Natural killer cell (primary cell): Measurements from ENCODE around the gene B4GALT1. TPM values are rescaled to one million over a fixed set of nuclear protein-coding genes. Genes with fewer than 3 reads are reported as not detected.

Experiments used
- ATAC-seq, 3 donors: fragments of 150-1000 bp in 2 of 3; fragments of 200-7000 bp in 1 of 3; cut with Tn5 transposase; 1 replicate in 1 of 3; 2 replicates in 2 of 3; pipeline ENCODE4 v1.10.0; 2021; ENCODE audit warnings: mild to moderate bottlenecking in 2 of 3, moderate library complexity in 2 of 3
- DNase-seq, 2 donors: peaks; one replicate each; pipeline versions ENCODE4 v3.0.0 to v3.0.0-alpha.2; 2013 to 2021; ENCODE audit warnings: mixed read lengths in 1 of 2
- H3K27ac ChIP-seq: one replicate; pipeline ENCODE4 v1.5.1; 2013; ENCODE audit warnings: mild to moderate bottlenecking, low read length
- H3K27me3 ChIP-seq: one replicate; pipeline ENCODE4 v1.6.1; 2013; ENCODE audit warnings: low read length; ENCODE audit not compliant: control insufficient read depth, insufficient read depth
- H3K36me3 ChIP-seq: one replicate; pipeline ENCODE4 v1.6.1; 2013; ENCODE audit warnings: low read length; ENCODE audit not compliant: control insufficient read depth, insufficient read depth
- H3K4me1 ChIP-seq: one replicate; pipeline ENCODE4 v1.6.1; 2013; ENCODE audit warnings: low read length; ENCODE audit not compliant: control insufficient read depth, insufficient read depth
- H3K4me3 ChIP-seq: one replicate; pipeline ENCODE4 v1.5.1; 2013; ENCODE audit warnings: low read length
- H3K9me3 ChIP-seq: one replicate; pipeline ENCODE4 v1.6.1; 2013; ENCODE audit warnings: low read length; ENCODE audit not compliant: control insufficient read depth, insufficient read depth
- H3K27ac Mint-ChIP-seq, 2 donors: one replicate each; pipeline ENCODE4 v1.8.0; 2022; ENCODE audit warnings: mild to moderate bottlenecking in 2 of 2, mixed read lengths in 2 of 2, moderate library complexity in 1 of 2
- H3K27me3 Mint-ChIP-seq, 2 donors: one replicate each; pipeline ENCODE4 v1.8.0; 2022; ENCODE audit warnings: low read depth in 2 of 2, mixed read lengths in 2 of 2
- H3K36me3 Mint-ChIP-seq: one replicate; pipeline ENCODE4 v1.8.0; 2022; ENCODE audit warnings: mixed read lengths
- H3K4me1 Mint-ChIP-seq, 2 donors: one replicate each; pipeline ENCODE4 v1.8.0; 2022; ENCODE audit warnings: mixed read lengths in 2 of 2
- H3K4me3 Mint-ChIP-seq: one replicate; pipeline ENCODE4 v1.8.0; 2022; ENCODE audit warnings: mild to moderate bottlenecking, moderate library complexity, mixed read lengths
- H3K9me3 Mint-ChIP-seq, 2 donors: one replicate each; pipeline ENCODE4 v1.8.0; 2022; ENCODE audit warnings: mixed read lengths in 2 of 2
- WGBS: methylation state at CpG from one replicate; pipeline ENCODE4 v1.1.7; 2013; ENCODE audit warnings: missing lambda C conversion rate; ENCODE audit not compliant: insufficient coverage; 5-methylcytosine and 5-hydroxymethylcytosine counted together
- intact Hi-C: fragments of 100-400 bp; cut with micrococcal nuclease; formaldehyde crosslinking; loops from one replicate; pipeline ENCODE4 v1.14.2; 2022
- total RNA-seq, 4 donors: library from RNA; stranded (reverse); fragments of 120-200 nt in 1 of 4; gene quantifications; one replicate each; pipeline versions ENCODE4 v1.2.3 to v1.2.4, GENCODE V29; 2013 to 2022
- TF ChIP-seq, protein P1 (sequence below): fragments of 200-600 bp; IDR thresholded peaks from one replicate; pipeline ENCODE4 v1.8.0; 2022; ENCODE audit warnings: antibody characterized with exemption

B4GALT1 gene
- total RNA-seq, 3 donors from 2014 or later (not counting 1 experiment from before 2014, with no cell fraction given), result 122 to 143 (median 128) TPM

DNA sequence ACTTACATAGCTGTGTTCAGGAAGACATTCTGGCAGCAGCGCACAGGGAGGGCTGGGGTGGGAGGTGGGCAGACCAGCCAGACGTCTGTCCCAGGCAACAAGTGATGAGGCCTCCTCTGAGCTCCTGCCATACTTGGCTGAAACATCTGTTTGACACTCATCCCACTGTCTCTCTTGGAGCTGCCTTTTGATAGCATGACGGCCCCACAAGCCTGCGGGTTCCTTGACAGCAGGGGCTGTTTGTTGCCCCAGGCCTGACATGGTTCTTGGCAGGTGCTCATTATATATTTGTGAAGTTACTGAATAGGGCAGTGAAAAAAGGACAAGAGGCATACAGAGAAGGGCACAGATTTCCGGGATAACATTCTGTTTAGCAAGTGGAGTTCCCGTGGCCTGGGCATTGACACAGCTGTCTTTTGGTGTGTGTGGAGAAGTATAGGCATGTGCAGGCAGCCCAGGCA, 22.2 kb upstream of the B4GALT1 start:
- WGBS, result 84% methylated on average over 6 of the region's 6 CpGs
- H3K27me3 Mint-ChIP-seq, result no peaks in the 10 kb centered on the region

DNA sequence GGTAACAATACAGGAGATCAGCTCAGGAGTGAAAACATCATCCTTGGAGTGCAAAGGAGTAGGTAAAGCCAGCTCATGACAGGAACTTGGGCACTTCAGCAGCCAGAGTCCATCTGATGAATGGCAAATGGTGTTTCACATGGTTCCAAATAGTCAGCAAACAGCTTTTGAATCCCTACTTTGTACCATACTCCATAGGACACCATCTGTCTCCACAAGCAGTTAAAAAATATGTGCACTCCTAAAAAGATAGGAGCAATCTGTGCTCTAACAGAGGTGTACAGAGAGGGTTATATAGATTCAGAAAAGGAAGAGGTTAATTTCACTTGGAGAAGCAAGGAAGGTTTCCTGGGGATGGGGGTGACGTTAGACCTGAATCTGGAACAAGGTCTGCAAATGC, 21.6 kb upstream of the B4GALT1 start:
- WGBS, result no CpG with 5 or more reads among the region's 1 CpG
- Histone ChIP-seq H3K9me3 (no peaks in the 10 kb centered on the region), H3K36me3 (no peaks in the 10 kb centered on the region), H3K27ac (no peak overlapping the region), H3K27me3 (no peaks in the 10 kb centered on the region), H3K4me3 (no peak overlapping the region), H3K4me1 (no peaks in the 10 kb centered on the region)
- H3K9me3 Mint-ChIP-seq, result no peaks in the 10 kb centered on the region
- ATAC-seq, result no peak
- intact Hi-C loops, result no loop called here
- H3K27ac Mint-ChIP-seq, result no peak overlapping the region
- peaks cover 0 to 5% of the 10 kb centered on the region in 2 donors for H3K4me1 Mint-ChIP-seq
- no peaks in the 10 kb centered on the region for H3K27me3 Mint-ChIP-seq
- DNase-seq, result no peak
- H3K36me3 Mint-ChIP-seq, result no peaks in the 10 kb centered on the region
- no peak overlapping the region for H3K4me3 Mint-ChIP-seq
- TF ChIP-seq, protein P1, sequence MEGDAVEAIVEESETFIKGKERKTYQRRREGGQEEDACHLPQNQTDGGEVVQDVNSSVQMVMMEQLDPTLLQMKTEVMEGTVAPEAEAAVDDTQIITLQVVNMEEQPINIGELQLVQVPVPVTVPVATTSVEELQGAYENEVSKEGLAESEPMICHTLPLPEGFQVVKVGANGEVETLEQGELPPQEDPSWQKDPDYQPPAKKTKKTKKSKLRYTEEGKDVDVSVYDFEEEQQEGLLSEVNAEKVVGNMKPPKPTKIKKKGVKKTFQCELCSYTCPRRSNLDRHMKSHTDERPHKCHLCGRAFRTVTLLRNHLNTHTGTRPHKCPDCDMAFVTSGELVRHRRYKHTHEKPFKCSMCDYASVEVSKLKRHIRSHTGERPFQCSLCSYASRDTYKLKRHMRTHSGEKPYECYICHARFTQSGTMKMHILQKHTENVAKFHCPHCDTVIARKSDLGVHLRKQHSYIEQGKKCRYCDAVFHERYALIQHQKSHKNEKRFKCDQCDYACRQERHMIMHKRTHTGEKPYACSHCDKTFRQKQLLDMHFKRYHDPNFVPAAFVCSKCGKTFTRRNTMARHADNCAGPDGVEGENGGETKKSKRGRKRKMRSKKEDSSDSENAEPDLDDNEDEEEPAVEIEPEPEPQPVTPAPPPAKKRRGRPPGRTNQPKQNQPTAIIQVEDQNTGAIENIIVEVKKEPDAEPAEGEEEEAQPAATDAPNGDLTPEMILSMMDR, result no peak

More for the DNA sequence above, 22.2 kb upstream of the B4GALT1 start:
- no peak overlapping the region for H3K27ac ChIP-seq
- no peaks in the 10 kb centered on the region for H3K27me3 ChIP-seq
- Mint-ChIP-seq H3K4me3 (no peak overlapping the region), H3K9me3 (no peaks in the 10 kb centered on the region), H3K36me3 (no peaks in the 10 kb centered on the region), H3K4me1 (peaks cover 0 to 5% of the 10 kb centered on the region in 2 donors), H3K27ac (no peak overlapping the region)
- H3K4me3 ChIP-seq, result no peak overlapping the region
- DNase-seq (no peak), ATAC-seq (no peak)
- TF ChIP-seq, protein P1, result no peak
- H3K9me3 ChIP-seq, result no peaks in the 10 kb centered on the region
- no peaks in the 10 kb centered on the region for H3K4me1 ChIP-seq
- intact Hi-C loops, result no loop called here
- H3K36me3 ChIP-seq, result no peaks in the 10 kb centered on the region

DNA sequence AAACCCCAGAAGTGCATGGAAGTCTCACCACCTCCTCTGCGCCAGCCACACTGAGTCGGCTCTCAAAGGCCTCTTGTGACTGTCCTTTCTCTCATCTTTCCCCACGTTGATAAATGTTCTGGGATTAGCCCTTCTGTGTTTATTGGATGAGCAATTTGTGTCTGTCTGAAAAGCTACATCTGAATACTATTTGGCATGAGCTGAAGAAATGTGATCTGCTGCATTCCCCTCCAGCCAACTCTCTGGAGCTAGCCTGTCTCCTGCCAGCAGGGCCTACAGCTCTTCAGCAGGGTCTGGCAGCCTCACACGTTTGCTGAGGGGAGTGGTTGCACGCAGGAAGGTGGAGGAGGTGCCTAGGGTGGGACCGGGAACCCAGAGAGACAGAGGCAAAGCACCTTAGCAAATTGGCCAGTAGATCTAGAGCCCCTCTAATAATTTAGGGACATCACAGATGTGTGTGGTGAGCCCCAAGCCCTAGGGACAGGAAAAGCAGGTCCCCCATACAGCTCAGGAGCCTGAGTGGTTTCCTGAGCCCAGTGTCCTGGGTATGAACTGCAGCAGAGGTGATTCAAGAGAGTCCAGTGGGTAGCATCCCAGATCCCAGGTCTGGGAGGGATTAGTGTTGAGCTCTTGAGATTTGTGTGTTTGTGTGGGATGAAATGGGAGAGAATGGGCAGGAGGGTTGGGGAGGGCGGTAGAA, 20.5 kb upstream of the B4GALT1 start:
- H3K4me3 Mint-ChIP-seq, result no peak overlapping the region
- intact Hi-C loops, result no loop called here
- peaks cover 0 to 5% of the 10 kb centered on the region in 2 donors for H3K4me1 Mint-ChIP-seq
- WGBS, result 79% methylated on average over 7 of the region's 7 CpGs
- Histone ChIP-seq H3K9me3 (no peaks in the 10 kb centered on the region), H3K36me3 (no peaks in the 10 kb centered on the region), H3K27me3 (no peaks in the 10 kb centered on the region), H3K4me3 (no peak overlapping the region), H3K27ac (no peak overlapping the region), H3K4me1 (no peaks in the 10 kb centered on the region)
- H3K9me3 Mint-ChIP-seq, result no peaks in the 10 kb centered on the region
- H3K36me3 Mint-ChIP-seq, result no peaks in the 10 kb centered on the region
- no peak for DNase-seq
- H3K27me3 Mint-ChIP-seq, result no peaks in the 10 kb centered on the region
- no peak for ATAC-seq
- TF ChIP-seq, protein P1, result no peak
- no peak overlapping the region for H3K27ac Mint-ChIP-seq
